Measurements from ENCODE around the gene AHCY. TPM values are rescaled to one million over a fixed set of nuclear protein-coding genes. Genes with fewer than 3 reads are reported as not detected.

AHCY gene
- total and polyA plus RNA-seq, 5 donors, result 48.0 to 77.1 (median 64.3) TPM

DNA sequence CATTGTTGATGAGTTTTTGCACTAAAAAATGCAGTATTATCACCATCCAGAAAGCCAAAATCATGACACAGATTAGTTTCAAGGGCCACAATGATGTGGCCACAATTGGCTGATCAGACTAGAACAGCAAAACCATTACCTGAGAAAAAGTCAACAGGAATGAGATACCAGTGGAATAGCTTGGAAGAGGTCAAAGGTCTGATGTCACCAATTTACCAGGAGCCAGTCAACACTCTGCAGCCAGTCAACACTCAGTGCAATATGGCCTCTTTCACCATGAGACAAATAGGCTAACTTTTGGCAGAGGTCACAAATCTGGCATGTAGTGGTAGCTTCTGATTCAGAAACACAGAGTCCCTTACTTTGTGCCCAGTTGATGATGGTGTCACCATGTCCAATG, 69.5 kb downstream of the AHCY start:
- intact Hi-C loops (cut with DNase I), result no loop called here
- no peak for DNase-seq
- Histone ChIP-seq H3K27me3 (ENCODE audit: control insufficient read depth, insufficient read depth) (no peaks in the 10 kb centered on the region), H3K4me1 (ENCODE audit: control insufficient read depth, insufficient read depth, low read length) (no peaks in the 10 kb centered on the region), H3K9me3 (ENCODE audit: control insufficient read depth, low read length) (no peaks in the 10 kb centered on the region), H3K4me3 (ENCODE audit: low read length) (no peak overlapping the region), H3K27ac (ENCODE audit: low read length) (no peak overlapping the region)
- no peak for ATAC-seq

DNA sequence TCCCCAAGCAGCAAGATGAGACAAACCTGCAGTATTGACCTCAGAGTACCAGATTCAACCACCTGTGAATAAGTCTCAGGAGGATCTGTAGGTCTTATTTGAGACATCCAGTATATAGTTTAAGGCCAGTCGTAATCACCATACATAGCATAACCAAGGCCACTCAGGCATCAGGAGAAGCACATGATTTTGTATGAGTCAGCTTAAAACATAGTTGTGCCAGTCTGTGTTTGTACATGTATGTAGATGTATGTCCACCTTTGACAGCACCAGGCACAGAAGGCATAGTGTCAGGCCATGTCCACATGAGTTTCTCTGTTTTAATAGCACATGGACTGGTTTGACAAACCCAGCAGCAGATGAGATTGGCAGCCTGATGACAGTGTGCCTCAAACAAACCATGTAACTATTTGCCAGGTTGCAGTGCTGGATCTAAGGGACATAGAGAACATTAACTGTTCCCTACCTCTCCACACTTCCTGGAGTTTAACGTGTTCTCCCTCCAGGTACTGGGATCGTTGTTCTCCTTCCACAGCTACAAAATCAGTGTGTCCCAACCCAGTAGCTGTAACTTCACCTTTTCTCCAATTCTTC, 70.6 kb downstream of the AHCY start:
- intact Hi-C loops (cut with DNase I), result no loop called here
- H3K4me3 ChIP-seq (ENCODE audit: low read length), result no peak overlapping the region
- DNase-seq (no peak), ATAC-seq (no peak)
- H3K4me1 ChIP-seq (ENCODE audit: control insufficient read depth, insufficient read depth, low read length), result no peaks in the 10 kb centered on the region
- no peaks in the 10 kb centered on the region for H3K9me3 ChIP-seq (ENCODE audit: control insufficient read depth, low read length)
- no peak overlapping the region for H3K27ac ChIP-seq (ENCODE audit: low read length)
- H3K27me3 ChIP-seq (ENCODE audit: control insufficient read depth, insufficient read depth), result no peaks in the 10 kb centered on the region
- WGBS, result 94% methylated on average over 3 of the region's 3 CpGs

DNA sequence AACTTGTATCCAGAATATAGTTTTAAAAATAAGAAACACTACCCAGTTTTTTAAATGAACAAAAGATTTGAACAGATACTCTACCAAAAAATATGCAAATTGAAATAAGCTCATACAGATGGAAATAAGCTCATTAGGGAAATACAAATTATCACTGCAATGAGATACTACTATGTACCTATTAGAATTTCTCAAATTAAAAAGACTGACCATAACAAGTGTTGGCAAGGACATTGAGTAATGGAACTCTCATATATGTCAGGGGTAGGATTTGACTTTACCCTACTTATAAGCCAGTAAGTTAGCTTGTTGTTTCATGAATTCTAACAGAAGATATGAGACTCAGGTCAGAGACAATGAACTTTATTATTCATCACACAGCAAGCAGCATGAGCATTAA, 71.5 kb downstream of the AHCY start:
- H3K27me3 ChIP-seq (ENCODE audit: control insufficient read depth, insufficient read depth), result no peaks in the 10 kb centered on the region
- no peak overlapping the region for H3K27ac ChIP-seq (ENCODE audit: low read length)
- H3K4me3 ChIP-seq (ENCODE audit: low read length), result no peak overlapping the region
- DNase-seq (no peak), ATAC-seq (no peak)
- H3K9me3 ChIP-seq (ENCODE audit: control insufficient read depth, low read length), result no peaks in the 10 kb centered on the region
- intact Hi-C loops (cut with DNase I), result no loop called here
- H3K4me1 ChIP-seq (ENCODE audit: control insufficient read depth, insufficient read depth, low read length), result no peaks in the 10 kb centered on the region

Other genes with a start within 250 kb of the AHCY start
- 10 to 100 TPM; 36.0 to 46.9 (median 39.5) TPM for gene EIF2S2, start 191.1 kb downstream of the AHCY start, total RNA-seq
- 37.3 TPM for gene EIF2S2, start 191.1 kb downstream of the AHCY start, polyA plus RNA-seq
- 1 to 10 TPM in 3 of 4 donors, under 1 TPM in 1; 0.67 to 3.3 (median 2.7) TPM for gene ASIP, start 61.9 kb downstream of the AHCY start, total RNA-seq
- 8.0 TPM for gene ASIP, start 61.9 kb downstream of the AHCY start, polyA plus RNA-seq
- gene ITCH, start 59.9 kb upstream of the AHCY start, total RNA-seq, result 10 to 100 TPM; 46.1 to 54.9 (median 49.1) TPM
- 9.7 TPM for gene ITCH, start 59.9 kb upstream of the AHCY start, polyA plus RNA-seq
- gene DYNLRB1, start 213.1 kb upstream of the AHCY start, total RNA-seq, result 100 to 1,000 TPM; 134 to 163 (median 151) TPM
- gene DYNLRB1, start 213.1 kb upstream of the AHCY start, polyA plus RNA-seq, result 289 TPM

Measured in right cardiac atrium (tissue), 5 donors.